OCI-LY3 (cell line): ENCODE measurements around the gene WNT9B.

Source experiments
- H2AFZ ChIP-seq: fragments of 200-600, 300-600 bp; shearing (Covaris generic); 2 replicates; pipeline ENCODE4 v1.6.0; 2014; ENCODE audit warnings: antibody characterized with exemption, low read depth, low read length
- H3K27ac ChIP-seq: fragments of 200-600, 300-600 bp; sonication (generic); 2 replicates; pipeline ENCODE4 v1.5.1; 2014; ENCODE audit warnings: mild to moderate bottlenecking, low read length, moderate library complexity, mixed read lengths
- H3K27me3 ChIP-seq: fragments of 200-600, 300-600 bp; sonication (generic); 2 replicates; pipeline ENCODE4 v1.6.1; 2014; ENCODE audit warnings: low read depth, low read length, mixed read lengths
- H3K36me3 ChIP-seq: fragments of 200-600, 300-600 bp; sonication (generic); replicated peaks from 2 replicates; pipeline ENCODE3; 2014; ENCODE audit warnings: low read depth, low read length, mixed read lengths
- H3K4me1 ChIP-seq: fragments of 300-600, 200-600 bp; sonication (generic); 2 replicates; pipeline ENCODE4 v1.6.1; 2014; ENCODE audit warnings: low read length, mixed read lengths
- H3K4me2 ChIP-seq: fragments of 200-600, 300-600 bp; sonication (generic); 2 replicates; pipeline ENCODE4 v1.6.1; 2014; ENCODE audit warnings: low read length, mixed read lengths
- H3K4me3 ChIP-seq: fragments of 300-600, 200-600 bp; sonication (generic); 2 replicates; pipeline ENCODE4 v1.5.1; 2014; ENCODE audit warnings: antibody characterized with exemption, mild to moderate bottlenecking, low read length, moderate library complexity
- H3K79me2 ChIP-seq: fragments of 300-600, 200-600 bp; shearing (Covaris generic); 2 replicates; pipeline ENCODE4 v1.6.1; 2014; ENCODE audit warnings: mild to moderate bottlenecking, low read length, mixed read lengths
- H3K9ac ChIP-seq: fragments of 300-600, 200-600 bp; shearing (Covaris generic); 2 replicates; pipeline ENCODE4 v1.6.0; 2014; ENCODE audit warnings: mild to moderate bottlenecking, low read length, moderate library complexity
- H3K9me3 ChIP-seq: fragments of 200-600, 300-600 bp; shearing (Covaris generic); 2 replicates; pipeline ENCODE4 v1.6.1; 2014; ENCODE audit warnings: low read length, mixed read lengths; ENCODE audit not compliant: insufficient read depth
- H4K20me1 ChIP-seq: fragments of 200-600, 300-600 bp; sonication (generic); 2 replicates; pipeline ENCODE4 v1.6.1; 2016; ENCODE audit warnings: low read length, mixed read lengths; ENCODE audit not compliant: insufficient read depth
- CTCF ChIP-seq: fragments of 200-600, 300-600 bp; sonication (generic); IDR thresholded peaks from 2 replicates; pipeline ENCODE4 v1.5.1; 2014; ENCODE audit warnings: antibody characterized with exemption, low read length, low read depth
- EZH2phosphoT487 ChIP-seq: fragments of 200-600 bp; shearing (Covaris generic); IDR thresholded peaks from 2 replicates; pipeline ENCODE4 v1.6.1; 2018; ENCODE audit warnings: antibody characterized with exemption, mixed run types, low read depth

The WNT9B gene

GRCh38 chr17:46841561-46842379 lies 9.6 kb upstream of the WNT9B start:
- Histone ChIP-seq H4K20me1 (no peaks in the 10 kb centered on the region), H3K79me2 (no peaks in the 10 kb centered on the region), H3K4me3 (no peak overlapping the region), H3K4me1 (no peaks in the 10 kb centered on the region), H3K9me3 (peaks cover 5% of the 10 kb centered on the region; the same call in 1 of the 2 replicates), H3K9ac (no peak overlapping the region), H3K4me2 (no peak overlapping the region), H3K36me3 (no peaks in the 10 kb centered on the region), H2AFZ (no peak overlapping the region), H3K27me3 (peaks cover 9% of the 10 kb centered on the region; the same call in 1 of the 2 replicates), H3K27ac (no peak overlapping the region)
- TF ChIP-seq EZH2phosphoT487 (no peak), CTCF (no peak)

GRCh38 chr17:46842835-46843234 lies 8.5 kb upstream of the WNT9B start:
- peaks cover 5% of the 10 kb centered on the region; the same call in 1 of the 2 replicates for H3K9me3 ChIP-seq
- TF ChIP-seq EZH2phosphoT487 = no peak
- peak; percentile 50 for TF ChIP-seq CTCF
- no peak overlapping the region for H2AFZ ChIP-seq
- no peak overlapping the region for H3K4me2 ChIP-seq
- no peaks in the 10 kb centered on the region for H3K36me3 ChIP-seq
- H3K79me2 ChIP-seq = no peaks in the 10 kb centered on the region
- no peak overlapping the region for H3K27ac ChIP-seq
- H3K27me3 ChIP-seq = peaks cover 14% of the 10 kb centered on the region
- no peaks in the 10 kb centered on the region for H3K4me1 ChIP-seq
- H3K9ac ChIP-seq = no peak overlapping the region
- no peak overlapping the region for H3K4me3 ChIP-seq
- no peaks in the 10 kb centered on the region for H4K20me1 ChIP-seq

- no peak overlapping the region for H2AFZ ChIP-seq
- no peaks in the 10 kb centered on the region for H3K4me1 ChIP-seq
- TF ChIP-seq EZH2phosphoT487 (no peak), CTCF (no peak)
- H3K27me3 ChIP-seq = peaks cover 14% of the 10 kb centered on the region
- no peak overlapping the region for H3K9ac ChIP-seq
- no peaks in the 10 kb centered on the region for H3K36me3 ChIP-seq
- no peak overlapping the region for H3K4me2 ChIP-seq
- no peak overlapping the region for H3K4me3 ChIP-seq
- H3K27ac ChIP-seq = no peak overlapping the region
- H3K9me3 ChIP-seq = peaks cover 5% of the 10 kb centered on the region; the same call in 1 of the 2 replicates
- H3K79me2 ChIP-seq = no peaks in the 10 kb centered on the region
- H4K20me1 ChIP-seq = no peaks in the 10 kb centered on the region
Measured at GRCh38 chr17:46847204-46848191, 3.9 kb upstream of the WNT9B start.

GRCh38 chr17:46848534-46848933 lies 2.8 kb upstream of the WNT9B start:
- Histone ChIP-seq H3K4me3 (no peak overlapping the region), H2AFZ (no peak overlapping the region), H3K27ac (no peak overlapping the region), H3K4me2 (no peak overlapping the region), H3K36me3 (no peaks in the 10 kb centered on the region), H3K4me1 (no peaks in the 10 kb centered on the region), H3K9me3 (no peaks in the 10 kb centered on the region), H4K20me1 (no peaks in the 10 kb centered on the region), H3K79me2 (no peaks in the 10 kb centered on the region), H3K9ac (no peak overlapping the region), H3K27me3 (peaks cover 5% of the 10 kb centered on the region)
- TF ChIP-seq EZH2phosphoT487 (no peak), CTCF (no peak)
